K562 (cell line): Measurements from ENCODE around the gene EPB41L4B. TPM values are rescaled to one million over a fixed set of nuclear protein-coding genes. Genes with fewer than 3 reads are reported as not detected.

Source experiments
- ATAC-seq: fragments of 200-7000 bp; cut with Tn5 transposase; 3 replicates; pipeline ENCODE4 v1.9.1; 2020; ENCODE audit warnings: moderate library complexity
- BruUV-seq: library from RNA; stranded (reverse); fragments of 400-500 nt; replicated peaks from 2 replicates; lab custom pipeline; 2021; lab: Mats Ljungman, UMichigan
- CTCF ChIA-PET: fragments of 300-600 bp; formaldehyde crosslinking; extraction: SDS; loops from one replicate; lab custom pipeline; 2021; ENCODE audit warnings: low intra/inter-chr PET ratio; lab: Yijun Ruan, JAX
- POLR2A ChIA-PET: fragments of 300-600, 350-650 bp; sonication (Branson Sonifier 250); formaldehyde crosslinking; extraction: SDS; loops from one replicate; lab custom pipeline; 2021; ENCODE audit warnings: antibody characterized with exemption, inconsistent platforms; lab: Yijun Ruan, JAX
- DNase-seq, 4 experiments: peaks; one replicate each; pipeline versions ENCODE4 v3.0.0 to v3.0.0-alpha.2; 2011 to 2018; ENCODE audit warnings: low spot score in 3 of 4, mixed read lengths in 3 of 4; ENCODE audit errors: extremely low read depth in 1 of 4
- FAIRE-seq: peaks from 2 replicates; lab custom pipeline; 2011; peaks lifted over from hg19 to GRCh38; lab: Jason Lieb, UNC
- H2AFZ ChIP-seq: 2 replicates; pipeline ENCODE4 v1.6.0; 2011; ENCODE audit warnings: low read depth, low read length, control low read depth, inconsistent platforms
- H3K27ac ChIP-seq: fragments of 200-600 bp; 3 replicates; pipeline ENCODE4 v1.8.0; 2011; ENCODE audit warnings: low read depth, mild to moderate bottlenecking, control low read depth, inconsistent platforms, low read length, moderate library complexity, mixed read lengths; ENCODE audit errors: extremely low read depth
- H3K27me3 ChIP-seq, 2 experiments: fragments of 300-600 bp in 1 of 2; 2 replicates in 1 of 2; 3 replicates in 1 of 2; pipeline versions ENCODE4 v1.6.0 to v1.8.0; 2011; ENCODE audit warnings: inconsistent platforms in 2 of 2, low read length in 2 of 2, mild to moderate bottlenecking in 1 of 2, mixed read lengths in 1 of 2, moderate library complexity in 1 of 2; ENCODE audit not compliant: control insufficient read depth in 2 of 2, insufficient read depth in 2 of 2
- H3K36me3 ChIP-seq: fragments of 300-600 bp; 3 replicates; pipeline ENCODE4 v1.8.0; 2011; ENCODE audit warnings: mild to moderate bottlenecking, low read length, inconsistent platforms; ENCODE audit not compliant: control insufficient read depth, insufficient read depth
- H3K4me1 ChIP-seq, 2 experiments: fragments of 200-600 bp in 1 of 2; replicated peaks in 1 of 2; 2 replicates in 1 of 2; 3 replicates in 1 of 2; pipeline versions ENCODE4 v1.5.1 to v1.8.0; 2011; ENCODE audit warnings: inconsistent platforms in 2 of 2, low read length in 2 of 2, mild to moderate bottlenecking in 1 of 2, mixed read lengths in 1 of 2, moderate library complexity in 1 of 2; ENCODE audit not compliant: control insufficient read depth in 2 of 2, insufficient read depth in 2 of 2
- H3K4me2 ChIP-seq: 2 replicates; pipeline ENCODE4 v1.6.1; 2011; ENCODE audit warnings: low read length, control low read depth, inconsistent platforms, mixed read lengths; ENCODE audit not compliant: insufficient read depth
- H3K4me3 ChIP-seq: fragments of 200-600 bp; sonication (generic), shearing (Covaris generic); 2 replicates; pipeline ENCODE4 v1.5.1; 2016; ENCODE audit warnings: control low read depth, inconsistent platforms
- H3K79me2 ChIP-seq: fragments of 200-600 bp; 3 replicates; pipeline ENCODE4 v1.8.0; 2011; ENCODE audit warnings: low read length, inconsistent platforms; ENCODE audit not compliant: control insufficient read depth, insufficient read depth
- H3K9ac ChIP-seq, 2 experiments: 2 replicates each; pipeline versions ENCODE4 v1.6.0 to v1.6.1; 2011; ENCODE audit warnings: low read depth in 2 of 2, low read length in 2 of 2, control low read depth in 1 of 2, inconsistent platforms in 1 of 2, mild to moderate bottlenecking in 1 of 2, mixed read lengths in 1 of 2; ENCODE audit not compliant: insufficient read depth in 1 of 2
- H3K9me1 ChIP-seq: one replicate; pipeline ENCODE4 v1.6.0; 2011; ENCODE audit warnings: inconsistent platforms, mild to moderate bottlenecking, low read length, moderate library complexity; ENCODE audit not compliant: control insufficient read depth, insufficient read depth
- H3K9me3 ChIP-seq: replicated peaks from 2 replicates; pipeline ENCODE4 v1.5.1; 2011; ENCODE audit warnings: low read depth, low read length, inconsistent platforms; ENCODE audit not compliant: control insufficient read depth, insufficient read depth
- H4K20me1 ChIP-seq: replicated peaks from 2 replicates; pipeline ENCODE4 v1.6.1; 2011; ENCODE audit warnings: low read length, inconsistent platforms, mixed read lengths; ENCODE audit not compliant: control insufficient read depth, insufficient read depth
- BRD4 ChIP-seq: fragments of 200-600 bp; sonication (generic); IDR thresholded peaks from 2 replicates; pipeline ENCODE4 v1.6.1; 2017; ENCODE audit warnings: inconsistent platforms
- ELF1 ChIP-seq: fragments of 200-800 bp; sonication (Bioruptor generic); IDR thresholded peaks from 2 replicates; pipeline ENCODE4 v1.6.1; 2016; ENCODE audit warnings: missing genetic modification characterization, missing compliant biosample characterization
- SOX6 ChIP-seq: fragments of 450-650 bp; IDR thresholded peaks from 2 replicates; pipeline ENCODE4 v1.6.1; 2014; ENCODE audit warnings: mild to moderate bottlenecking
- SPI1 ChIP-seq: IDR thresholded peaks from 2 replicates; pipeline ENCODE4 v1.6.1; 2011; ENCODE audit warnings: low read depth, low read length, control low read depth, borderline replicate concordance
- ZNF143 ChIP-seq: sonication (generic); formaldehyde crosslinking; IDR thresholded peaks from 2 replicates; pipeline ENCODE4 v1.9.0; 2022; ENCODE audit warnings: mild to moderate bottlenecking, missing genetic modification reagents
- ZNF707 ChIP-seq: fragments of 250-450 bp; sonication (Bioruptor Pico); conservative IDR thresholded peaks from 2 replicates; pipeline ENCODE4 v1.8.0; 2022; ENCODE audit warnings: inconsistent platforms, mild to moderate bottlenecking, moderate library complexity
- whole genome bisulfite sequencing: fragments of 100-300 bp; shearing (Covaris generic); methylation state at CpG from one replicate; pipeline ENCODE4 v1.1.6; 2016; ENCODE audit warnings: low coverage, mixed read lengths; ENCODE audit not compliant: insufficient coverage; ENCODE audit errors: missing lambda C conversion rate; 5-methylcytosine and 5-hydroxymethylcytosine counted together
- in situ Hi-C: fragments of 300-500 bp; cut with MboI; formaldehyde crosslinking; loops from 4 replicates; pipeline ENCODE4 v1.15.0; 2018; ENCODE audit warnings: inconsistent platforms, mixed read lengths
- intact Hi-C: fragments of 100-400 bp; cut with micrococcal nuclease; formaldehyde crosslinking; loops from 2 replicates; pipeline ENCODE4 v1.14.2; 2022
- polyA plus RNA-seq, 8 experiments: library from polyadenylated mRNA; depleted of rRNA in 4 of 8; stranded (reverse) in 5 of 8; unstranded in 3 of 8; fragments of >200 nt; fragmentation: Nextera tagmentation in 2 of 8; fragmentation: Illumina TruSeq in 1 of 8; extraction: Ambion mirVana in 2 of 8; extraction: Trizol in 1 of 8; gene quantifications; 2 replicates each; pipeline versions ENCODE4 v1.2.1 to v1.2.3, GENCODE V29; 2011 to 2014; ENCODE audit warnings: inconsistent platforms in 1 of 8, missing spikeins in 1 of 8
- total RNA-seq, 7 experiments: library from RNA; depleted of rRNA in 6 of 7; stranded (reverse); fragments of >200 nt in 6 of 7; fragmentation: Illumina TruSeq in 2 of 7; extraction: Trizol in 2 of 7; gene quantifications; 2 replicates each; pipeline versions ENCODE4 v1.2.1 to v1.2.3, GENCODE V29; 2011 to 2021; ENCODE audit warnings: low replicate concordance in 1 of 7
- TF ChIP-seq, protein P1 (sequence below): fragments of 450-650 bp; IDR thresholded peaks from 2 replicates; pipeline ENCODE4 v1.6.1; 2016; ENCODE audit warnings: borderline replicate concordance
- TF ChIP-seq, protein P2 (sequence below): sonication (generic); formaldehyde crosslinking; IDR thresholded peaks from 2 replicates; pipeline ENCODE4 v1.8.0; 2022; ENCODE audit warnings: mild to moderate bottlenecking, missing genetic modification reagents
- TF ChIP-seq, protein P3 (sequence below): IDR thresholded peaks from 2 replicates; pipeline ENCODE4 v1.6.1; 2011; ENCODE audit warnings: borderline replicate concordance, low read depth, mild to moderate bottlenecking, moderate library complexity, low read length; ENCODE audit not compliant: insufficient read depth, poor library complexity, severe bottlenecking

Gene EPB41L4B
- total and polyA plus RNA-seq, 9 of the 15 experiments (the other 6 are each of a cell fraction or from before 2014, with no cell fraction given): 0.09 to 0.38 (median 0.21) TPM

DNA sequence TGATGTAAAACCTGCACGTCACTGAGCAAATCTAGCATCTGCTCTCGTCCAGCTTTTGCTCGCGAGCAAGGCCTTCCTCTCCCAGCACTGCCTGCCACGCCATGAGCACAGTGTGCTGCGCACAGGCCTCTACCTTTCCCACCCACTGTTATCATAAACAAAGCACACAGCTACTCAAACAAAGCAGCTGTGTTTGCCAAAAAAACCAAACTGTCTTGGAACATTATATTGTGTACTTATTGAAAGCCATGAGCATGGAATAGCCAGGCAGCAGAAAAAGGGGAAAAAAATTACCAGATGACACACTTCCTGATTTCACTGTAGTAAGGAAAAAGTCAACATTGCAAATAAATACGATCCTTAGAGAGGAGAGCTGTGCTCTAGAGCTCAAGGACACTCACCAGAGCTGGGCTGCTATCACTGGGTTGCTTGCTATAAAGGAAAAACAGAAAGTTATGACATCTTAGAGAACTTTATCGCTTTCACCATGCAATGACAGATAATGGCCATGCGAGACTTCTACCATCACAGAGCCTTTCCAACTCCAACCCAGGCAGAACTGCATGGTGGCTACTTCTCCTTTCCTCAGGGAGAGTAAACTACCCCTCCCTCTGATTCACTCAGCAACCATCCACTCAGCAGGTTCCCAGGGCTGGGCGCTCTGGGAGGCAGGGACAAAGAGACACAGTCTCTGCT, 69.6 kb downstream of the EPB41L4B start:
- Histone ChIP-seq H3K4me2 (peak overlapping the region; percentile 18; the same call in 1 of the 2 replicates), H3K9me1 (no peaks in the 10 kb centered on the region), H4K20me1 (no peaks in the 10 kb centered on the region), H3K27me3 (peaks cover 44 to 45% of the 10 kb centered on the region in 2 experiments), H3K79me2 (no peaks in the 10 kb centered on the region), H3K36me3 (no peaks in the 10 kb centered on the region), H3K9me3 (no peaks in the 10 kb centered on the region), H3K4me3 (no peak overlapping the region), H2AFZ (0 out of 2 replicates have a peak overlapping the region, but pooled peaks have one; percentile 8), H3K9ac (no peak overlapping the region), H3K4me1 (peaks cover 0 to 2% of the 10 kb centered on the region in 2 experiments; a peak in 2 of 5 replicates), H3K27ac (no peak overlapping the region)
- FAIRE-seq (no peak), ATAC-seq (peak; percentile 60), DNase-seq (peak in 2 of 4 experiments; percentile 20 to 28)
- intact Hi-C loops: no loop called here
- in situ Hi-C loops: no loop called here
- 4% methylated on average over 10 of the region's 10 CpGs for WGBS
- POLR2A ChIA-PET: interaction anchor here (0.6 to 1.9 kb wide), 3 partner anchors 8 to 101 kb away, joined by 4 read pairs; no protein-coding TSS in a partner anchor
- 0 out of 2 replicates have a peak, but pooled peaks have one; percentile 3 for TF ChIP-seq SPI1
- no peak for TF ChIP-seq BRD4
- CTCF ChIA-PET: no interaction called here
- no TSS peak for BruUV-seq

DNA sequence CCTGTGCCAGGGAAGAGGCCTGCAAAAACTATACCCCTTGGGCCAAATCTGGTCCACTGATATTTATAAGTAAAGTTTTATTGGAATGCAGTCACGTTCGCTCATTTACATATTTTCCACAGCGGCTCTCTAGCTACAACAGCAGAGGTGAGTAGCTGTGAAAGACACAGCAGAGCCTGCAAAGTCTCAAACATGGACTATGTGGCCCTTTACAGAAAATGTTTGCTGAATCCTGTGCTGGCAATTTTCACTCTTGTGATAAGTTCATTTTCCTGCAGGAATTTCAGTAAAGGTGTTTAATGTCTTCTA, 70.1 kb downstream of the EPB41L4B start:
- no peaks in the 10 kb centered on the region for H3K9me3 ChIP-seq
- no TSS peak for BruUV-seq
- CTCF ChIA-PET: no interaction called here
- no peak overlapping the region for H3K9ac ChIP-seq
- TF ChIP-seq, protein P1, sequence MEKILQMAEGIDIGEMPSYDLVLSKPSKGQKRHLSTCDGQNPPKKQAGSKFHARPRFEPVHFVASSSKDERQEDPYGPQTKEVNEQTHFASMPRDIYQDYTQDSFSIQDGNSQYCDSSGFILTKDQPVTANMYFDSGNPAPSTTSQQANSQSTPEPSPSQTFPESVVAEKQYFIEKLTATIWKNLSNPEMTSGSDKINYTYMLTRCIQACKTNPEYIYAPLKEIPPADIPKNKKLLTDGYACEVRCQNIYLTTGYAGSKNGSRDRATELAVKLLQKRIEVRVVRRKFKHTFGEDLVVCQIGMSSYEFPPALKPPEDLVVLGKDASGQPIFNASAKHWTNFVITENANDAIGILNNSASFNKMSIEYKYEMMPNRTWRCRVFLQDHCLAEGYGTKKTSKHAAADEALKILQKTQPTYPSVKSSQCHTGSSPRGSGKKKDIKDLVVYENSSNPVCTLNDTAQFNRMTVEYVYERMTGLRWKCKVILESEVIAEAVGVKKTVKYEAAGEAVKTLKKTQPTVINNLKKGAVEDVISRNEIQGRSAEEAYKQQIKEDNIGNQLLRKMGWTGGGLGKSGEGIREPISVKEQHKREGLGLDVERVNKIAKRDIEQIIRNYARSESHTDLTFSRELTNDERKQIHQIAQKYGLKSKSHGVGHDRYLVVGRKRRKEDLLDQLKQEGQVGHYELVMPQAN: no peak
- TF ChIP-seq, protein P2, sequence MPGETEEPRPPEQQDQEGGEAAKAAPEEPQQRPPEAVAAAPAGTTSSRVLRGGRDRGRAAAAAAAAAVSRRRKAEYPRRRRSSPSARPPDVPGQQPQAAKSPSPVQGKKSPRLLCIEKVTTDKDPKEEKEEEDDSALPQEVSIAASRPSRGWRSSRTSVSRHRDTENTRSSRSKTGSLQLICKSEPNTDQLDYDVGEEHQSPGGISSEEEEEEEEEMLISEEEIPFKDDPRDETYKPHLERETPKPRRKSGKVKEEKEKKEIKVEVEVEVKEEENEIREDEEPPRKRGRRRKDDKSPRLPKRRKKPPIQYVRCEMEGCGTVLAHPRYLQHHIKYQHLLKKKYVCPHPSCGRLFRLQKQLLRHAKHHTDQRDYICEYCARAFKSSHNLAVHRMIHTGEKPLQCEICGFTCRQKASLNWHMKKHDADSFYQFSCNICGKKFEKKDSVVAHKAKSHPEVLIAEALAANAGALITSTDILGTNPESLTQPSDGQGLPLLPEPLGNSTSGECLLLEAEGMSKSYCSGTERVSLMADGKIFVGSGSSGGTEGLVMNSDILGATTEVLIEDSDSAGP (CRISPR knock-in tag): no peak
- TF ChIP-seq, protein P3, sequence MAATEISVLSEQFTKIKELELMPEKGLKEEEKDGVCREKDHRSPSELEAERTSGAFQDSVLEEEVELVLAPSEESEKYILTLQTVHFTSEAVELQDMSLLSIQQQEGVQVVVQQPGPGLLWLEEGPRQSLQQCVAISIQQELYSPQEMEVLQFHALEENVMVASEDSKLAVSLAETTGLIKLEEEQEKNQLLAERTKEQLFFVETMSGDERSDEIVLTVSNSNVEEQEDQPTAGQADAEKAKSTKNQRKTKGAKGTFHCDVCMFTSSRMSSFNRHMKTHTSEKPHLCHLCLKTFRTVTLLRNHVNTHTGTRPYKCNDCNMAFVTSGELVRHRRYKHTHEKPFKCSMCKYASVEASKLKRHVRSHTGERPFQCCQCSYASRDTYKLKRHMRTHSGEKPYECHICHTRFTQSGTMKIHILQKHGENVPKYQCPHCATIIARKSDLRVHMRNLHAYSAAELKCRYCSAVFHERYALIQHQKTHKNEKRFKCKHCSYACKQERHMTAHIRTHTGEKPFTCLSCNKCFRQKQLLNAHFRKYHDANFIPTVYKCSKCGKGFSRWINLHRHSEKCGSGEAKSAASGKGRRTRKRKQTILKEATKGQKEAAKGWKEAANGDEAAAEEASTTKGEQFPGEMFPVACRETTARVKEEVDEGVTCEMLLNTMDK: no peak
- TF ChIP-seq SOX6 (no peak), ZNF143 (no peak), ZNF707 (no peak), ELF1 (no peak)
- TF ChIP-seq, all 486 proteins: peak for 0
- Histone ChIP-seq H2AFZ (no peak overlapping the region), H3K4me2 (0 out of 2 replicates have a peak overlapping the region, but pooled peaks have one; percentile 3), H3K4me3 (no peak overlapping the region), H3K4me1 (peaks cover 0 to 2% of the 10 kb centered on the region in 2 experiments; a peak in 2 of 5 replicates), H3K79me2 (no peaks in the 10 kb centered on the region), H4K20me1 (no peaks in the 10 kb centered on the region), H3K27me3 (peaks cover 39 to 45% of the 10 kb centered on the region in 2 experiments), H3K9me1 (no peaks in the 10 kb centered on the region), H3K36me3 (no peaks in the 10 kb centered on the region), H3K27ac (no peak overlapping the region)
- no peak for DNase-seq
- 9% methylated on average over 3 of the region's 3 CpGs for WGBS
- intact Hi-C loops (no loop called here), in situ Hi-C loops (no loop called here)
- POLR2A ChIA-PET: interaction anchor here (1.9 kb wide), 1 partner anchor 8 kb away, joined by 4 read pairs; no protein-coding TSS in a partner anchor
- no peak for FAIRE-seq
- no peak for ATAC-seq
